HepG2 (cell line): ENCODE measurements around the gene PHF21B. TPM values are rescaled to one million over a fixed set of nuclear protein-coding genes. Genes with fewer than 3 reads are reported as not detected.
"Not testable (repeated sequence)": the region's sequence is repeated elsewhere in the genome, so short reads cannot be mapped to it uniquely, and the experiment has no call there.

Experiments
- ATAC-seq: fragments of 200-7000 bp; cut with Tn5 transposase; 3 replicates; pipeline ENCODE4 v1.9.1; 2020; ENCODE audit warnings: mild to moderate bottlenecking, moderate library complexity
- BruUV-seq: library from RNA; stranded (reverse); fragments of 400-500 nt; replicated peaks from 2 replicates; lab custom pipeline; 2021; lab: Mats Ljungman, UMichigan
- CTCF ChIA-PET: fragments of 300-600 bp; formaldehyde crosslinking; extraction: SDS; loops from one replicate; lab custom pipeline; 2021; ENCODE audit warnings: low total read pairs, inconsistent platforms, low intra/inter-chr PET ratio; lab: Yijun Ruan, JAX
- POLR2A ChIA-PET: fragments of 350-600 bp; sonication (Branson Sonifier 250); formaldehyde crosslinking; loops from one replicate; lab custom pipeline; 2020; ENCODE audit warnings: antibody characterized with exemption, inconsistent platforms; lab: Yijun Ruan, JAX
- DNase-seq: peaks from one replicate; pipeline ENCODE4 v3.0.0-alpha.2; 2015; ENCODE audit warnings: low spot score
- FAIRE-seq: peaks from 3 replicates; lab custom pipeline; 2011; peaks lifted over from hg19 to GRCh38; lab: Jason Lieb, UNC
- H2AFZ ChIP-seq: one replicate; pipeline ENCODE4 v1.6.1; 2011; ENCODE audit warnings: low read length, inconsistent platforms
- H3K27ac ChIP-seq: fragments of 300-600 bp; 3 replicates; pipeline ENCODE4 v1.8.0; 2011; ENCODE audit warnings: mixed run types, mild to moderate bottlenecking, mixed read lengths, low read length, inconsistent platforms; ENCODE audit not compliant: insufficient read depth; ENCODE audit errors: extremely low read length
- H3K27me3 ChIP-seq, 2 experiments: fragments of 200-600 bp in 1 of 2; 2 replicates in 1 of 2; 3 replicates in 1 of 2; pipeline versions ENCODE4 v1.6.0 to v1.8.0; 2011; ENCODE audit warnings: low read length in 2 of 2, mild to moderate bottlenecking in 2 of 2, moderate library complexity in 2 of 2, inconsistent platforms in 1 of 2; ENCODE audit not compliant: insufficient read depth in 2 of 2, control insufficient read depth in 1 of 2
- H3K36me3 ChIP-seq, 2 experiments: fragments of 200-600 bp in 1 of 2; replicated peaks in 1 of 2; 2 replicates in 1 of 2; 3 replicates in 1 of 2; pipeline versions ENCODE4 v1.5.1 to v1.8.0; 2011; ENCODE audit warnings: low read length in 2 of 2, inconsistent platforms in 1 of 2; ENCODE audit not compliant: insufficient read depth in 2 of 2, control insufficient read depth in 1 of 2
- H3K4me1 ChIP-seq: 2 replicates; pipeline ENCODE4 v1.5.1; 2012; ENCODE audit warnings: low read length, inconsistent platforms; ENCODE audit not compliant: insufficient read depth
- H3K4me2 ChIP-seq: 2 replicates; pipeline ENCODE4 v1.6.0; 2011; ENCODE audit warnings: low read depth, low read length, inconsistent platforms
- H3K4me3 ChIP-seq, 3 experiments: fragments of 200-600 bp in 1 of 3; sonication (generic), shearing (Covaris generic) in 1 of 3; replicated peaks in 1 of 3; 2 replicates each; pipeline ENCODE4 v1.5.1; 2011 to 2016; ENCODE audit warnings: low read length in 3 of 3, inconsistent platforms in 2 of 3, low read depth in 2 of 3, mild to moderate bottlenecking in 2 of 3, control low read depth in 1 of 3, mixed read lengths in 1 of 3; ENCODE audit not compliant: insufficient read depth in 1 of 3
- H3K79me2 ChIP-seq: one replicate; pipeline ENCODE4 v1.6.1; 2011; ENCODE audit warnings: low read length, inconsistent platforms; ENCODE audit not compliant: insufficient read depth
- H3K9ac ChIP-seq: 2 replicates; pipeline ENCODE4 v1.6.0; 2011; ENCODE audit warnings: mild to moderate bottlenecking, low read depth, low read length, inconsistent platforms; ENCODE audit not compliant: insufficient read depth
- H3K9me3 ChIP-seq: 2 replicates; pipeline ENCODE4 v1.5.1; 2012; ENCODE audit warnings: mild to moderate bottlenecking, low read length
- H4K20me1 ChIP-seq: 2 replicates; pipeline ENCODE4 v1.6.0; 2011; ENCODE audit warnings: inconsistent platforms, mild to moderate bottlenecking, low read length, moderate library complexity; ENCODE audit not compliant: insufficient read depth
- FOXA1 ChIP-seq, 2 experiments: fragments of 450-650 bp in 1 of 2; sonication (generic) in 1 of 2; formaldehyde crosslinking in 1 of 2; IDR thresholded peaks; 2 replicates each; pipeline versions ENCODE4 v1.4.0 to v1.6.1; 2016 to 2020; ENCODE audit warnings: missing genetic modification reagents in 1 of 2
- FOXP1 ChIP-seq, 2 experiments: fragments of 450-650 bp in 1 of 2; IDR thresholded peaks; 2 replicates each; pipeline ENCODE4 v1.6.1; 2017 to 2018; ENCODE audit warnings: antibody characterized with exemption in 1 of 2
- IKZF1 ChIP-seq: fragments of 450-650 bp; IDR thresholded peaks from 2 replicates; pipeline ENCODE4 v1.7.1; 2016
- NPAS2 ChIP-seq: sonication (generic); formaldehyde crosslinking; IDR thresholded peaks from 2 replicates; pipeline ENCODE4 v1.8.0; 2022; ENCODE audit warnings: mild to moderate bottlenecking, missing genetic modification reagents, borderline replicate concordance
- RELA ChIP-seq: sonication (generic); formaldehyde crosslinking; IDR thresholded peaks from 2 replicates; pipeline ENCODE4 v1.4.0; 2020; ENCODE audit warnings: missing genetic modification reagents
- SRSF4 ChIP-seq: fragments of 200-400 bp; formaldehyde crosslinking; IDR thresholded peaks from one replicate; pipeline ENCODE4 v1.6.1; 2018; ENCODE audit warnings: mild to moderate bottlenecking, low read depth, low read length, moderate library complexity; ENCODE audit not compliant: poor library complexity, severe bottlenecking
- TEAD3 ChIP-seq: optimal IDR thresholded peaks from 2 replicates; pipeline ENCODE3; 2016; ENCODE audit warnings: borderline replicate concordance
- ZNF124 ChIP-seq: sonication (generic); formaldehyde crosslinking; IDR thresholded peaks from 2 replicates; pipeline ENCODE4 v1.4.0; 2020; ENCODE audit warnings: missing genetic modification reagents
- ZNF230 ChIP-seq: sonication (generic); formaldehyde crosslinking; IDR thresholded peaks from 2 replicates; pipeline ENCODE4 v1.4.0; 2020; ENCODE audit warnings: mild to moderate bottlenecking, missing genetic modification reagents
- ZNF235 ChIP-seq: sonication (generic); formaldehyde crosslinking; IDR thresholded peaks from 2 replicates; pipeline ENCODE4 v1.8.1; 2023; ENCODE audit warnings: mild to moderate bottlenecking, missing genetic modification reagents, borderline replicate concordance
- ZNF253 ChIP-seq: sonication (generic); formaldehyde crosslinking; IDR thresholded peaks from 2 replicates; pipeline ENCODE4 v1.8.0; 2022; ENCODE audit warnings: mild to moderate bottlenecking, missing genetic modification reagents, borderline replicate concordance
- ZNF33A ChIP-seq: sonication (generic); formaldehyde crosslinking; IDR thresholded peaks from 2 replicates; pipeline ENCODE4 v1.5.1; 2020; ENCODE audit warnings: missing genetic modification reagents, mild to moderate bottlenecking, moderate library complexity, borderline replicate concordance
- WGBS: methylation state at CpG from one replicate; pipeline ENCODE4 v1.1.6; 2017; ENCODE audit warnings: low lambda C conversion rate; 5-methylcytosine and 5-hydroxymethylcytosine counted together
- in situ Hi-C: cut with HindIII; loops from 2 replicates; pipeline ENCODE4 v1.10.0; 2017; ENCODE audit warnings: low pct_unique_long_range_greater_than_20kb; ENCODE audit not compliant: extremely low pct_ligation_motif_present
- intact Hi-C: fragments of 100-400 bp; cut with micrococcal nuclease; formaldehyde crosslinking; loops from one replicate; pipeline ENCODE4 v1.10.0; 2022; ENCODE audit not compliant: unreplicated experiment
- polyA plus RNA-seq, 8 experiments: library from polyadenylated mRNA; depleted of rRNA in 3 of 8; stranded (reverse) in 7 of 8; unstranded in 1 of 8; fragments of >200 nt; fragmentation: Illumina TruSeq in 4 of 8; extraction: Trizol in 4 of 8; gene quantifications; 2 replicates each; pipeline versions ENCODE4 v1.2.1 to v1.2.3, GENCODE V29; 2011 to 2016; ENCODE audit warnings: low read depth in 4 of 8, missing spikeins in 1 of 8, mixed read lengths in 1 of 8; ENCODE audit not compliant: insufficient read depth in 1 of 8
- total RNA-seq, 5 experiments: library from RNA; depleted of rRNA; stranded (reverse); fragments of >200 nt; fragmentation: Illumina TruSeq; extraction: Trizol; gene quantifications; 2 replicates each; pipeline ENCODE4 v1.2.3, GENCODE V29; 2016; ENCODE audit warnings: low read depth in 1 of 5
- TF ChIP-seq, protein P1 (sequence below): sonication (generic); formaldehyde crosslinking; IDR thresholded peaks from 2 replicates; pipeline ENCODE4 v1.5.0; 2020; ENCODE audit warnings: mild to moderate bottlenecking, low read depth, missing genetic modification reagents, borderline replicate concordance

PHF21B gene
- total and polyA plus RNA-seq, 2 of the 13 experiments (the other 11 are each of a cell fraction or from before 2014, with no cell fraction given), result not detected

DNA sequence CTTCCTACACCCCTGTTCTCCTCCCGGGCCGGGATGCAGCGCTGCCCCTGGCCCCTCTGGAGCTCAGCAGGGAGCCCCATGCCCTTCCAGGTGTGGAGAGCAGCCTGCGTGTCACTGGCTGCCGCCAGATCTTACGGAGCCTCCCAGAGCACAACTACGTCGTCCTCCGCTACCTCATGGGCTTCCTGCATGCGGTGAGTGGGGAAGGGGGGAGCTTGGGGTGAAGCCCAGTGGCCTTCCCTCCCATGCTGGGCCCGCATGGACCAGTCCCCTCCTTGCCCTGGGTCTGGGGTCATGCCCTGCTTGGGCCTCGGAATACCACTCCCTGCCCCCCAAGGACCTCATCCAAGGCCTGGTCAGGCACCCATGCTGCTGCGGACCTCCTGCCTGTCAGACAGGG is 150.2 kb downstream of the PHF21B start:
- WGBS, result 0% methylated on average over 2 of the region's 13 CpGs
- H3K4me3 ChIP-seq, result no peak overlapping the region
- BruUV-seq, result no TSS peak
- DNase-seq (no peak), FAIRE-seq (no peak), ATAC-seq (no peak)
- no peak overlapping the region for H2AFZ ChIP-seq
- H3K27ac ChIP-seq, result no peak overlapping the region
- peaks cover 0 to 16% of the 10 kb centered on the region in 2 experiments; a peak in 2 of 5 replicates for H3K27me3 ChIP-seq
- TF ChIP-seq TEAD3 (CRISPR knock-in tag), result no peak
- TF ChIP-seq ZNF33A (CRISPR knock-in tag), result no peak
- no peak for TF ChIP-seq FOXA1 (IDR thresholded peaks at IDR 0.05)
- TF ChIP-seq FOXA1 (CRISPR knock-in tag; IDR thresholded peaks at IDR 0.05), result no peak
- no peak for TF ChIP-seq RELA (CRISPR knock-in tag)
- TF ChIP-seq NPAS2 (CRISPR knock-in tag), result no peak
- TF ChIP-seq ZNF253 (CRISPR knock-in tag), result no peak
- TF ChIP-seq ZNF230 (CRISPR knock-in tag), result no peak
- no peak for TF ChIP-seq SRSF4
- TF ChIP-seq ZNF124 (CRISPR knock-in tag), result no peak
- TF ChIP-seq FOXP1 (IDR thresholded peaks at IDR 0.05), result no peak
- no peak for TF ChIP-seq FOXP1 (CRISPR knock-in tag; IDR thresholded peaks at IDR 0.05)
- TF ChIP-seq, protein P1, sequence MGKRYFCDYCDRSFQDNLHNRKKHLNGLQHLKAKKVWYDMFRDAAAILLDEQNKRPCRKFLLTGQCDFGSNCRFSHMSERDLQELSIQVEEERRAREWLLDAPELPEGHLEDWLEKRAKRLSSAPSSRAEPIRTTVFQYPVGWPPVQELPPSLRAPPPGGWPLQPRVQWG (CRISPR knock-in tag), result no peak
- no peak for TF ChIP-seq IKZF1
- TF ChIP-seq ZNF235 (CRISPR knock-in tag), result no peak
- POLR2A ChIA-PET, result no interaction called here
- H3K9me3 ChIP-seq, result no peaks in the 10 kb centered on the region
- H3K9ac ChIP-seq, result no peak overlapping the region
- intact Hi-C loops, result no loop called here
- CTCF ChIA-PET, result no interaction called here
- H3K4me2 ChIP-seq, result no peak overlapping the region
- no peaks in the 10 kb centered on the region for H3K36me3 ChIP-seq
- H3K79me2 ChIP-seq, result no peaks in the 10 kb centered on the region
- in situ Hi-C loops, result no loop called here
- no peaks in the 10 kb centered on the region for H4K20me1 ChIP-seq
- H3K4me1 ChIP-seq, result no peaks in the 10 kb centered on the region

DNA sequence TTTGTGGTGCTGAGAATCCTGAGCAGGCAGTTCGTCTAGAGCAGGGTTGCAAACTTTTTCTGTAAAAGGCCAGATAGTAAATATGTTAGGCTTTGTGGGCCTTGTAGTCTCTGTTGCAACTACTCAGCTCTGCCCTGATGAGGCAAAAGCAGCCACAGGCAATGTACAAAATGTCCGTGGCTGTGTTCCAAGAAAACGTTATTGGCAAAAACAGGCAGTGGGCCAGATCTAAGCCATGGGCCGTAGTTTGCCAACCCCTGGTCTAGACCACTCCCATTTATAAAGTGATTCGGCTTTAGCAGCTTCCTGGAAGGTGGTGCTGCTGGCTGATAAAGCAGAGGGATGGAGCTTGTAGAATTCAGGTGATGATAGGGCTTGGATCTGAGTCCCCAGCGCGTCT is 151.0 kb downstream of the PHF21B start:
- DNase-seq, intact Hi-C loops, CTCF ChIA-PET, H3K9me3 ChIP-seq, ATAC-seq, H3K9ac ChIP-seq, BruUV-seq, H3K27ac ChIP-seq, H3K4me2 ChIP-seq, H3K36me3 ChIP-seq, H4K20me1 ChIP-seq, H3K4me3 ChIP-seq, H3K79me2 ChIP-seq, in situ Hi-C loops, H2AFZ ChIP-seq, POLR2A ChIA-PET, FAIRE-seq, H3K4me1 ChIP-seq: not testable (repeated sequence)
- 7% methylated on average over 7 of the region's 7 CpGs for WGBS
- peaks cover 0 to 16% of the 10 kb centered on the region in 2 experiments; a peak in 2 of 5 replicates for H3K27me3 ChIP-seq
